ENCODE results near the gene UGT2A3.
A peak's percentile ranks its signal among the peaks of the same experiment; 100 is the strongest.

The UGT2A3 gene

DNA sequence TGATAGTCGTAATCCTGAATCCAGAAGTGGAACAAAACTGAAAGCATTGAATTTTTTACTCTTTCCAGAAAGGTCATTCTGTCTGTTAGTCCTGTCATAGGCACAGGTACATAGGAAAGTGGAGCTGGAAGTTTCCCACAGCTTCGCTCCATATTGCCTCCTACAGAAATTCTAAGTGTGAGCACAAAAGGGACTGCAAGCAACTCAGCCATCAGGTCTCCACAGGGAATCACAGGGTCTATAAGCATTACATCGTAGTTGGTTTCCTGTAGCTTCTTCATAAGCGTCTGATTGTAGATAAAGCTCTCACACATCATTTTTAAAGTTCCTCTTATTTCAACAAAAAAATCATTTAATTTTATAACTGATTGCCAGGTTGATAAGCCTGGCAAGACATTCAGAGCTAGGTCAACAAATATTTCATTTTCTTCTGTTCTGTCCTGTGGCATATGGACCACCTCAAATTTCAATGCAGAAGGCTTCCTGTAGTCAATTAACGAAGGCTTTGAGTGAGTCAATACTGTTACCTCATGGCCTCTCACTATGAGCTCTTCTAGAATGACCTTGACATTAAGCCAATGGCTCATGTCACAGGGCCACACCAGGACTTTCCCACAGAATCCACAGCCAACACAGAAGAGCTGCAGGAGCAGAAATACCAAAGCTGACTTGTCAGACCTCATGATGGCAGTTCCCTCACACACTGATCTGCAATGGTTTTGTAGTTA, at the start of gene UGT2A3:
Gene UGT2A3 (minus strand): TSS at position 727 of the 728 bp plus-strand sequence. CDS start 44 bp downstream, at position 683.
- TF ChIP-seq, protein P1, sequence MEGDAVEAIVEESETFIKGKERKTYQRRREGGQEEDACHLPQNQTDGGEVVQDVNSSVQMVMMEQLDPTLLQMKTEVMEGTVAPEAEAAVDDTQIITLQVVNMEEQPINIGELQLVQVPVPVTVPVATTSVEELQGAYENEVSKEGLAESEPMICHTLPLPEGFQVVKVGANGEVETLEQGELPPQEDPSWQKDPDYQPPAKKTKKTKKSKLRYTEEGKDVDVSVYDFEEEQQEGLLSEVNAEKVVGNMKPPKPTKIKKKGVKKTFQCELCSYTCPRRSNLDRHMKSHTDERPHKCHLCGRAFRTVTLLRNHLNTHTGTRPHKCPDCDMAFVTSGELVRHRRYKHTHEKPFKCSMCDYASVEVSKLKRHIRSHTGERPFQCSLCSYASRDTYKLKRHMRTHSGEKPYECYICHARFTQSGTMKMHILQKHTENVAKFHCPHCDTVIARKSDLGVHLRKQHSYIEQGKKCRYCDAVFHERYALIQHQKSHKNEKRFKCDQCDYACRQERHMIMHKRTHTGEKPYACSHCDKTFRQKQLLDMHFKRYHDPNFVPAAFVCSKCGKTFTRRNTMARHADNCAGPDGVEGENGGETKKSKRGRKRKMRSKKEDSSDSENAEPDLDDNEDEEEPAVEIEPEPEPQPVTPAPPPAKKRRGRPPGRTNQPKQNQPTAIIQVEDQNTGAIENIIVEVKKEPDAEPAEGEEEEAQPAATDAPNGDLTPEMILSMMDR (IDR thresholded peaks at IDR 0.05): no peak
- TF ChIP-seq ZFX (IDR thresholded peaks at IDR 0.05; ENCODE audit: borderline replicate concordance): no peak
- H3K27ac ChIP-seq: no peak within 1 kb of the TSS

GRCh38 chr4:68997040-68997439, 45.4 kb upstream of the UGT2A3 start:
- no peak for TF ChIP-seq ZFX (IDR thresholded peaks at IDR 0.05; ENCODE audit: borderline replicate concordance)
- TF ChIP-seq, protein P1 (IDR thresholded peaks at IDR 0.05): no peak
- no peak overlapping the region for H3K27ac ChIP-seq

DNA sequence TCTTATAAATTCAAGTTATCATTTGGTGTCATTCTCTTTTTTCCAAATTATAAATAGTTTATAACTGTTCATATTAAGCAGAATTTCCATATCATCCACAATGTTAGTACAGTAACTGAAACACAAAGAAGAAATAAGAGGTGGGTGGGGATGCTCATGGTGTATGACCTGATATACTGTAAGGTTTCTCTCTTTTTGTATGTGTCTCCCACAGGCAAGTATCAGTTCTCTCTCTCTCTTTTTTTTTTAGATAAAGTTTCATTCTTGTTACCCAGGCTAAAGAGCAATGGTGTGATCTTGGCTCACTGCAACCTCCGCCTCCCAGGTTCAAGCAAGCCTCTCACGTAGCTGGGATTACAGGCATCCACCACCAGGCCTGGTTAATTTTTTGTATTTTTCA, 43.7 kb upstream of the UGT2A3 start:
- TF ChIP-seq ZFX (IDR thresholded peaks at IDR 0.05; ENCODE audit: borderline replicate concordance): no peak
- TF ChIP-seq, protein P1 (IDR thresholded peaks at IDR 0.05): no peak
- H3K27ac ChIP-seq: no peak overlapping the region

GRCh38 chr4:68987007-68987406, 35.4 kb upstream of the UGT2A3 start:
- TF ChIP-seq, protein P1 (IDR thresholded peaks at IDR 0.05): no peak
- TF ChIP-seq ZFX (IDR thresholded peaks at IDR 0.05; ENCODE audit: borderline replicate concordance): no peak
- no peak overlapping the region for H3K27ac ChIP-seq

DNA sequence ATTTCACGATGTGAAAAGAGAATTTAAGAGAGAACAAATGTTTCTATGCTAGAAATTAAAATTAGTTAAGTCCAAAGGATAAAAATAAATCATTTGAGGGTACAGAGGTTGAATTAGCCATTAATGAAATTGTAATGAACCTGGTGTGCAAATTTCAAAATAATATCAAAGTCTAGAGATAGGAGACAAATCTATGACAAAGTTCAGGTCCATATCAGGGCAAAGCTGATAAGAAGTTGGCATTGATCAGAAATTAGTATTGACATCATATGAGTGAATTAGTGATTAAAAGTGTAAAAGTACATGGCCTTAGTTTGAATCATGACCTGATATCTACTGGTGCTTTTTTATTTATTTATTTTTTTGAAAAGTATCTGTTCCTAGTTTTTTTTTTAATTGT, 33.8 kb upstream of the UGT2A3 start:
- no peak overlapping the region for H3K27ac ChIP-seq
- TF ChIP-seq, protein P1 (IDR thresholded peaks at IDR 0.05): no peak
- no peak for TF ChIP-seq ZFX (IDR thresholded peaks at IDR 0.05; ENCODE audit: borderline replicate concordance)

GRCh38 chr4:68984947-68985346, 33.3 kb upstream of the UGT2A3 start:
- H3K27ac ChIP-seq: no peak overlapping the region
- TF ChIP-seq, protein P1 (IDR thresholded peaks at IDR 0.05): no peak
- no peak for TF ChIP-seq ZFX (IDR thresholded peaks at IDR 0.05; ENCODE audit: borderline replicate concordance)

DNA sequence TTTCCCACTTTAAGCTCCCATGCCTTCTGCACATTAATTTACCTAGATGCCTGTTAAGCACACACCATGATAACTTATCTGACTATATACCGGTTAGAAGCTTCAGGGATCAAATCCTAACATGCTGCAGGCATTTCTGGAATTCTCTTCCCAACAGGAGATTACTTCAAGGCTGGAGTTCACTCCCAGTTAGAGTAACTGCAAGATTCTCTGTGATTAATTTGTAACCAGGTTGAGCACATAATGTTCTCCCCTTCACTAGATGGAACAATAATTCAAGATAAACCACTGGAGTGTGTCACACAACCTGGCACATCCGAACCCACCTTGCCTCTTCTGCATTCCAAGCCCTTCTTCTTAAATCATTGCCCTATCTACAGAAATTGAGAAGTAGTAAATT, 11.8 kb upstream of the UGT2A3 start:
- peak overlapping the region; percentile 36; the same call in 1 of the 2 replicates for H3K27ac ChIP-seq
- TF ChIP-seq, protein P1 (IDR thresholded peaks at IDR 0.05): no peak
- TF ChIP-seq ZFX (IDR thresholded peaks at IDR 0.05; ENCODE audit: borderline replicate concordance): no peak
